Measurements from ENCODE around the gene WRAP73. TPM values are rescaled to one million over a fixed set of nuclear protein-coding genes. Genes with fewer than 3 reads are reported as not detected.

WRAP73 gene, protein sequence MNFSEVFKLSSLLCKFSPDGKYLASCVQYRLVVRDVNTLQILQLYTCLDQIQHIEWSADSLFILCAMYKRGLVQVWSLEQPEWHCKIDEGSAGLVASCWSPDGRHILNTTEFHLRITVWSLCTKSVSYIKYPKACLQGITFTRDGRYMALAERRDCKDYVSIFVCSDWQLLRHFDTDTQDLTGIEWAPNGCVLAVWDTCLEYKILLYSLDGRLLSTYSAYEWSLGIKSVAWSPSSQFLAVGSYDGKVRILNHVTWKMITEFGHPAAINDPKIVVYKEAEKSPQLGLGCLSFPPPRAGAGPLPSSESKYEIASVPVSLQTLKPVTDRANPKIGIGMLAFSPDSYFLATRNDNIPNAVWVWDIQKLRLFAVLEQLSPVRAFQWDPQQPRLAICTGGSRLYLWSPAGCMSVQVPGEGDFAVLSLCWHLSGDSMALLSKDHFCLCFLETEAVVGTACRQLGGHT
- total RNA-seq, result 1 to 10 TPM; 5.6 to 9.1 (median 7.1) TPM
- long read RNA-seq, partial matches to known transcripts, result 3 of 5 reads
- long read RNA-seq, other reads (novel, unspliced or antisense), result 0 of 5 reads

DNA sequence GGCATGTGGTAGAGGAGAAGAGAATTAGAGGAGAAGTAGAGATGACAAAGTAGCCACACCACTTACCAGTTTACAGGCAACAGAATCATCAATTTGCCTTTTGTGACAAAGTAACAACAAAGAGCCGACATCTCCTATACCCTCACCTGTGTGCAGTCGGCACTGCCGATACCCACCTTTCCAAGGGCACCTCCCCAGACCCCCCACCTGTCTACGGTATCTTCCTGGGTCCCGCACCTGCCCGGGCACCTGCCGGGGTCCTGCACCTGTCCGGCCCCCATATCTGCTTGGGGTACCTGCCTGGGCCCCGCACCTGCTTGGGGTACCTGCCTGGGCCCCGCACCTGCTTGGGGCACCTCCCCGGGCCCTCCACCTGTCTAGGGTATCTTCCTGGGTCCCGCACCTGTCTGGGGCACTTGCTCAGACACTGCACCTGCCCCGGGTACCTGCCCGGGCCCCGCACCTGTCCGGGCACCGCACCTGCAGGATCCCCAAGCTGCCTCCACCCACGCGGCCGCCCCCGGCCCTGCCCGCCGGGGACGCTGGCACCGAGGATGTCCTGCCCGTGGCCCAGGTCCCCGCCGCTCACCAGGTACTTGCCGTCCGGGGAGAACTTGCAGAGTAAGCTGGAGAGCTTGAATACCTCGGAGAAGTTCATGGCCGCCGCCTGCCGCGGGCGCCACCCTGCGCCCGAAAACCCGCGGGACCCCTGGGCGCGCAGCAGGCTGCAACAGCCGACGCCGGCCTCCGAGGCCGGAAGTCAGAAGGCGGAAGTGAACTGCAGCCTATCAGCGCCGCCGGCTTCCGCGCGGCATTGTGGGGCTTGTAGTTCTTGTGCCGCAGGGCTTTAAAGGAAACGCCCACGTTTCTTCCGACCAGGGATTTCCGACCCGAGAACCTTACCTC is at the start of gene WRAP73:
Gene WRAP73 (minus strand): TSS at position 762 of the 906 bp plus-strand sequence. CDS start 104 bp downstream, at position 658.
- intact Hi-C loops (cut with DNase I), result no loop called here
- H3K27me3 ChIP-seq, result peaks cover 10 to 33% of the 10 kb centered on the region in 2 donors
- H3K36me3 ChIP-seq, result peaks cover 0 to 13% (median 0%) of the 10 kb centered on the region in 4 donors
- H3K27ac ChIP-seq, result no peak within 1 kb of the TSS
- ATAC-seq (peak; percentile 91 to 99 (median 96)), DNase-seq (peak; percentile 87 to 90 (median 88))
- no peaks in the 10 kb centered on the region for H3K9me3 ChIP-seq
- WGBS (ENCODE audit: insufficient coverage, low coverage, low lambda C conversion rate, missing lambda C conversion rate), result 4% methylated on average over 23 of the region's 60 CpGs
- H3K4me1 ChIP-seq, result peaks cover 0 to 26% (median 0%) of the 10 kb centered on the region in 4 donors
- TF ChIP-seq, protein P1, sequence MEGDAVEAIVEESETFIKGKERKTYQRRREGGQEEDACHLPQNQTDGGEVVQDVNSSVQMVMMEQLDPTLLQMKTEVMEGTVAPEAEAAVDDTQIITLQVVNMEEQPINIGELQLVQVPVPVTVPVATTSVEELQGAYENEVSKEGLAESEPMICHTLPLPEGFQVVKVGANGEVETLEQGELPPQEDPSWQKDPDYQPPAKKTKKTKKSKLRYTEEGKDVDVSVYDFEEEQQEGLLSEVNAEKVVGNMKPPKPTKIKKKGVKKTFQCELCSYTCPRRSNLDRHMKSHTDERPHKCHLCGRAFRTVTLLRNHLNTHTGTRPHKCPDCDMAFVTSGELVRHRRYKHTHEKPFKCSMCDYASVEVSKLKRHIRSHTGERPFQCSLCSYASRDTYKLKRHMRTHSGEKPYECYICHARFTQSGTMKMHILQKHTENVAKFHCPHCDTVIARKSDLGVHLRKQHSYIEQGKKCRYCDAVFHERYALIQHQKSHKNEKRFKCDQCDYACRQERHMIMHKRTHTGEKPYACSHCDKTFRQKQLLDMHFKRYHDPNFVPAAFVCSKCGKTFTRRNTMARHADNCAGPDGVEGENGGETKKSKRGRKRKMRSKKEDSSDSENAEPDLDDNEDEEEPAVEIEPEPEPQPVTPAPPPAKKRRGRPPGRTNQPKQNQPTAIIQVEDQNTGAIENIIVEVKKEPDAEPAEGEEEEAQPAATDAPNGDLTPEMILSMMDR (IDR thresholded peaks at IDR 0.05), result peak in 1 of 4 donors; percentile 8
- TF ChIP-seq POLR2A (IDR thresholded peaks at IDR 0.05), result peak; percentile 68
- peak within 1 kb of the TSS; percentile 82 to 91 (median 90) for H3K4me3 ChIP-seq

DNA sequence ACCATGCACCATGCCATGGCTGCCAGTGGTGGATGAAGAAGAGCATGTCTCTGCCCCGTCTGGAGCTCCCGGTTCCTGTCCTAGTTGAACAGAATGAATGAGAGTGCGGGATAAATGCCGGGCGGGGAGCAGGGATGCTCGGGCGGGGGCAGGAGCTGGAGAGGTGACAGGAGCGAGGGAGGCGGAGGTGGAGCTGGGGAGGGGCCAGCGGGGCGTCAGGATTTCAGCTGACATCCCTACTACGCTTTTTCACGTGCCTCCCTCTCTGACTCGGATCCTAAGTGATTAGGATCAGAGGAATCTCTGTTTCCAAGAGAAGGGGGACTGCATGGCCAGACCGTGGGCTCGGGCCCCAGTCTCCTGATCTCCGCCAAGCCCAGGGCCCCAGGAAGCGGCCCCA is 49.7 kb upstream of the WRAP73 start:
- intact Hi-C loops (cut with DNase I), result no loop called here
- no peak overlapping the region for H3K27ac ChIP-seq
- no peaks in the 10 kb centered on the region for H3K36me3 ChIP-seq
- no peaks in the 10 kb centered on the region for H3K9me3 ChIP-seq
- ATAC-seq (no peak), DNase-seq (no peak)
- H3K4me1 ChIP-seq, result no peaks in the 10 kb centered on the region
- TF ChIP-seq, protein P1 (IDR thresholded peaks at IDR 0.05), result no peak
- no peak for TF ChIP-seq POLR2A (IDR thresholded peaks at IDR 0.05)
- no peaks in the 10 kb centered on the region for H3K27me3 ChIP-seq
- WGBS (ENCODE audit: insufficient coverage, low coverage, low lambda C conversion rate, missing lambda C conversion rate), result 57% methylated on average over 14 of the region's 18 CpGs
- no peak overlapping the region for H3K4me3 ChIP-seq

DNA sequence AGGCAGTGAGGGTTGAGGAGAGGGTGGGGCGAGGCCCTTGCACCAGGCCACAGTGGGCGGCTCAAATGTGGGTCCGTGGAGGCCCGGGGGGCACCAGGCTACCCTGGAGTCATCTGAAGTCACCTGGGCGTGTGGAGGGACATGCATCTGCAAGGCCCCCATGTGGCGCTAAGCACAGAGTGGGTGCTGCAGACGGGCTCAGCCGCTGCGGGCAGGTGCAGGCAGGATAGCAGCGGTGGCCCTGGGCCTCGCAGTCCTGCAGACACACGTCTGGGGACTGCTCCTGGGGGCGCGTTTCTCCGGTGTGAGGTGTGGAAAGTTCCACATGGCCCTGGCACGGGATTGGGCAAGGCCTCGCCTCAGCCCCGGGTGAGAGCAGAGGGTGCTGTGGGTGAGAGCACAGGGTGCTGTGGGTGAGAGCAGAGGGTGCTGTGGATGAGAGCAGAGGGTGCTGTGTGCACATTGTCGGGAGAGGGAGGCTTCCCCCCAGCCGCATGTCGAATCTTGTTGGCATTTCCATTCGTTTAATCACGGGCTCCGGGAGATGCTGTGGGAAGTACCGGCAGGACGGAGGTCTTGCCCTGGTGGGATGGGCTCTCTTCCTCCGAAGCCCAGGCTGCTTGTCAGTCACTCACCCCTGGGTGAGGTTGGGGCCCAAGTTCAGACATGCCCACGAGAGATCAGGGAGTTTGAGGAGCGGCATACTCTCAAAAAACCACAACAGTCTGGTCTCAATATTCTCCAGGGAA is 48.9 kb upstream of the WRAP73 start:
- no peaks in the 10 kb centered on the region for H3K9me3 ChIP-seq
- no peak overlapping the region for H3K27ac ChIP-seq
- H3K36me3 ChIP-seq, result no peaks in the 10 kb centered on the region
- no peak for TF ChIP-seq POLR2A (IDR thresholded peaks at IDR 0.05)
- TF ChIP-seq, protein P1 (IDR thresholded peaks at IDR 0.05), result no peak
- ATAC-seq (no peak), DNase-seq (no peak)
- WGBS (ENCODE audit: insufficient coverage, low coverage, low lambda C conversion rate, missing lambda C conversion rate), result 77% methylated on average over 3 of the region's 29 CpGs
- H3K4me3 ChIP-seq, result no peak overlapping the region
- H3K27me3 ChIP-seq, result no peaks in the 10 kb centered on the region
- H3K4me1 ChIP-seq, result no peaks in the 10 kb centered on the region
- intact Hi-C loops (cut with DNase I), result no loop called here

DNA sequence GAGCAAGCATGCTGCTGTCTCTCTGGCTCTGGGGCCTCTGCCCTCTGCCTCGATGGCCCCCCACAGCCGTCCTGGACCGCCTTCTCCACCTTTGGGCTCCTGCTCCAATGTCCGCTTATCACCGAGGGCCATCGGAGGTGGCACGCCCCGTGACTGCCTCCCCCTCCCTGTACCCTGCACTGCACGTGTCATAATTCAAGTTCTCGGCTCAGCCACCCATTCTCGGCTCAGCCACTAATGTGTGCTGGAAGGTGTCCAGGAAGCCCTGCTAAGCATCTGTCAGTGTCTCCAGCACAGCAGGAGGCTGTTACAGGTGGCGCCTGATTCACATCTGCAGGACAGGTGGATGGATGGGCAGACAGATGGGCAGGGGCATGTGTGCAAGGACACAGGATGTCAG is 47.9 kb upstream of the WRAP73 start:
- Histone ChIP-seq H3K36me3 (no peaks in the 10 kb centered on the region), H3K27ac (no peak overlapping the region), H3K4me3 (no peak overlapping the region), H3K4me1 (no peaks in the 10 kb centered on the region), H3K27me3 (no peaks in the 10 kb centered on the region), H3K9me3 (no peaks in the 10 kb centered on the region)
- ATAC-seq (no peak), DNase-seq (no peak)
- WGBS (ENCODE audit: insufficient coverage, low coverage, low lambda C conversion rate, missing lambda C conversion rate), result 76% methylated on average over 11 of the region's 12 CpGs
- TF ChIP-seq, protein P1 (IDR thresholded peaks at IDR 0.05), result no peak
- no peak for TF ChIP-seq POLR2A (IDR thresholded peaks at IDR 0.05)
- intact Hi-C loops (cut with DNase I), result no loop called here

All from right lobe of liver (tissue), 6 donors.